ENCODE results near the gene STAG3.
"Not testable (repeated sequence)": the region's sequence is repeated elsewhere in the genome, so short reads cannot be mapped to it uniquely, and the experiment has no call there.

- not testable (repeated sequence) for TF ChIP-seq CTCF, POLR2A (IDR thresholded peaks at IDR 0.05)
These were observed 57.1 kb downstream of the STAG3 start for GRCh38 chr7:100234660-100235317.

All from body of pancreas (tissue), 4 donors.